Mesothelial cell of epicardium (in vitro differentiated cells): ENCODE measurements around the gene PPP6R2. TPM values are rescaled to one million over a fixed set of nuclear protein-coding genes. Genes with fewer than 3 reads are reported as not detected.

Source experiments
- DNase-seq, 2 experiments: peaks; one replicate each; pipeline ENCODE4 v3.0.0; 2021; ENCODE audit warnings: low spot score in 2 of 2; ENCODE audit not compliant: unreplicated experiment in 2 of 2
- H3K27ac Mint-ChIP-seq: 2 replicates; pipeline ENCODE4 v1.8.0; 2021; ENCODE audit warnings: mixed read lengths
- H3K27me3 Mint-ChIP-seq: 2 replicates; pipeline ENCODE4 v1.8.0; 2021; ENCODE audit warnings: low read depth, mixed read lengths
- H3K36me3 Mint-ChIP-seq: 2 replicates; pipeline ENCODE4 v1.8.0; 2021; ENCODE audit warnings: mixed read lengths
- H3K4me1 Mint-ChIP-seq: 2 replicates; pipeline ENCODE4 v1.8.0; 2021; ENCODE audit warnings: mixed read lengths
- H3K4me3 Mint-ChIP-seq: 2 replicates; pipeline ENCODE4 v1.8.0; 2021; ENCODE audit warnings: mild to moderate bottlenecking, moderate library complexity, mixed read lengths
- H3K9me3 Mint-ChIP-seq: 2 replicates; pipeline ENCODE4 v1.8.0; 2021; ENCODE audit warnings: mixed read lengths
- CTCF ChIP-seq: fragments of 200-600 bp; sonication (generic); IDR thresholded peaks from one replicate; pipeline ENCODE4 v1.5.0; 2021; ENCODE audit warnings: antibody characterized with exemption; ENCODE audit not compliant: unreplicated experiment
- total RNA-seq: library from RNA; stranded (reverse); gene quantifications from 3 replicates; pipeline ENCODE4 v1.2.1, GENCODE V29; 2021

The PPP6R2 gene
- total RNA-seq, 1 donor from 2014 or later = 83.7 TPM

GRCh38 chr22:50446708-50447575 lies 103.8 kb downstream of the PPP6R2 start:
- H3K27me3 Mint-ChIP-seq = no peaks in the 10 kb centered on the region
- peaks cover 18% of the 10 kb centered on the region for H3K36me3 Mint-ChIP-seq
- no peak for TF ChIP-seq CTCF
- H3K4me1 Mint-ChIP-seq = no peaks in the 10 kb centered on the region
- H3K9me3 Mint-ChIP-seq = no peaks in the 10 kb centered on the region
- H3K27ac Mint-ChIP-seq = no peak overlapping the region
- no peak for DNase-seq
- H3K4me3 Mint-ChIP-seq = no peak overlapping the region

- Mint-ChIP-seq H3K4me3 (no peak overlapping the region), H3K4me1 (no peaks in the 10 kb centered on the region), H3K9me3 (no peaks in the 10 kb centered on the region), H3K27me3 (no peaks in the 10 kb centered on the region), H3K36me3 (peaks cover 21% of the 10 kb centered on the region), H3K27ac (peak overlapping the region; percentile 47)
- DNase-seq = no peak
- no peak for TF ChIP-seq CTCF
Measured at GRCh38 chr22:50447576-50448551, 104.7 kb downstream of the PPP6R2 start.

GRCh38 chr22:50452649-50453048 lies 109.5 kb downstream of the PPP6R2 start:
- no peak overlapping the region for H3K4me3 Mint-ChIP-seq
- no peaks in the 10 kb centered on the region for H3K27me3 Mint-ChIP-seq
- no peak for DNase-seq
- peaks cover 29% of the 10 kb centered on the region for H3K36me3 Mint-ChIP-seq
- TF ChIP-seq CTCF = no peak
- peak overlapping the region; percentile 27 for H3K27ac Mint-ChIP-seq
- no peaks in the 10 kb centered on the region for H3K4me1 Mint-ChIP-seq
- H3K9me3 Mint-ChIP-seq = no peaks in the 10 kb centered on the region

GRCh38 chr22:50454556-50455075 lies 111.5 kb downstream of the PPP6R2 start:
- no peak overlapping the region for H3K4me3 Mint-ChIP-seq
- no peak overlapping the region for H3K27ac Mint-ChIP-seq
- H3K9me3 Mint-ChIP-seq = no peaks in the 10 kb centered on the region
- no peak for TF ChIP-seq CTCF
- H3K36me3 Mint-ChIP-seq = peaks cover 29% of the 10 kb centered on the region
- DNase-seq = no peak
- no peaks in the 10 kb centered on the region for H3K27me3 Mint-ChIP-seq
- H3K4me1 Mint-ChIP-seq = no peaks in the 10 kb centered on the region

- TF ChIP-seq CTCF = no peak
- H3K4me3 Mint-ChIP-seq = no peak overlapping the region
- no peaks in the 10 kb centered on the region for H3K9me3 Mint-ChIP-seq
- H3K36me3 Mint-ChIP-seq = peaks cover 28% of the 10 kb centered on the region
- H3K27me3 Mint-ChIP-seq = no peaks in the 10 kb centered on the region
- H3K27ac Mint-ChIP-seq = no peak overlapping the region
- no peaks in the 10 kb centered on the region for H3K4me1 Mint-ChIP-seq
- DNase-seq = no peak
Measured at GRCh38 chr22:50455201-50455600, 112.1 kb downstream of the PPP6R2 start.
